K562 (cell line): Measurements from ENCODE around the gene ZNF692. TPM values are rescaled to one million over a fixed set of nuclear protein-coding genes. Genes with fewer than 3 reads are reported as not detected.

Experiments
- ATF1 ChIP-seq, 2 experiments: fragments of 450-650 bp in 1 of 2; IDR thresholded peaks; 2 replicates each; pipeline ENCODE4 v1.6.1; 2016; ENCODE audit warnings: missing compliant biosample characterization in 1 of 2, missing genetic modification characterization in 1 of 2
- ATF4 ChIP-seq: fragments of 450-650 bp; formaldehyde crosslinking; IDR thresholded peaks from 2 replicates; pipeline ENCODE4 v1.4.0; 2022; ENCODE audit warnings: mild to moderate bottlenecking, moderate library complexity
- ETV1 ChIP-seq: fragments of 450-650 bp; conservative IDR thresholded peaks from 2 replicates; pipeline ENCODE4 v1.6.1; 2016; ENCODE audit warnings: missing genetic modification characterization, control low read depth, low read depth, missing compliant biosample characterization
- KAT2B ChIP-seq: IDR thresholded peaks from one replicate; pipeline ENCODE4 v1.6.1; 2012; ENCODE audit warnings: low read depth, mild to moderate bottlenecking, control low read depth, inconsistent platforms, low read length, moderate library complexity
- KDM1A ChIP-seq, 2 experiments: fragments of 450-650 bp; IDR thresholded peaks; 2 replicates each; pipeline ENCODE4 v1.6.1; 2016; ENCODE audit warnings: mild to moderate bottlenecking in 2 of 2
- NFYB ChIP-seq: IDR thresholded peaks from 2 replicates; pipeline ENCODE4 v1.6.1; 2011; ENCODE audit warnings: mild to moderate bottlenecking, moderate library complexity; ENCODE audit not compliant: insufficient read length; ENCODE audit errors: extremely low read depth
- NR2C1 ChIP-seq, 2 experiments: fragments of 450-650 bp; IDR thresholded peaks; 2 replicates each; pipeline ENCODE4 v1.6.1; 2017; ENCODE audit warnings: mild to moderate bottlenecking in 2 of 2, antibody characterized with exemption in 1 of 2, inconsistent platforms in 1 of 2, missing compliant biosample characterization in 1 of 2, missing genetic modification characterization in 1 of 2
- RBM39 ChIP-seq: fragments of 200-400 bp; formaldehyde crosslinking; optimal IDR thresholded peaks from 2 replicates; pipeline ENCODE3; 2018; ENCODE audit warnings: low read depth, low read length
- TCF15 ChIP-seq: fragments of 250-450 bp; sonication (Bioruptor Pico); IDR thresholded peaks from 2 replicates; pipeline ENCODE4 v1.8.0; 2022; ENCODE audit warnings: moderate library complexity, mild to moderate bottlenecking, inconsistent platforms
- ZNF133 ChIP-seq: fragments of 250-450 bp; sonication (Bioruptor Pico); IDR thresholded peaks from 2 replicates; pipeline ENCODE4 v1.4.0; 2020; ENCODE audit warnings: mild to moderate bottlenecking
- ZNF707 ChIP-seq: fragments of 250-450 bp; sonication (Bioruptor Pico); conservative IDR thresholded peaks from 2 replicates; pipeline ENCODE4 v1.8.0; 2022; ENCODE audit warnings: inconsistent platforms, mild to moderate bottlenecking, moderate library complexity
- polyA plus RNA-seq, 8 experiments: library from polyadenylated mRNA; depleted of rRNA in 4 of 8; stranded (reverse) in 5 of 8; unstranded in 3 of 8; fragments of >200 nt; fragmentation: Nextera tagmentation in 2 of 8; fragmentation: Illumina TruSeq in 1 of 8; extraction: Ambion mirVana in 2 of 8; extraction: Trizol in 1 of 8; gene quantifications; 2 replicates each; pipeline versions ENCODE4 v1.2.1 to v1.2.3, GENCODE V29; 2011 to 2014; ENCODE audit warnings: inconsistent platforms in 1 of 8, missing spikeins in 1 of 8
- total RNA-seq, 7 experiments: library from RNA; depleted of rRNA in 6 of 7; stranded (reverse); fragments of >200 nt in 6 of 7; fragmentation: Illumina TruSeq in 2 of 7; extraction: Trizol in 2 of 7; gene quantifications; 2 replicates each; pipeline versions ENCODE4 v1.2.1 to v1.2.3, GENCODE V29; 2011 to 2021; ENCODE audit warnings: low replicate concordance in 1 of 7
- TF ChIP-seq, protein P1 (sequence below), 2 experiments: fragments of 450-650 bp in 1 of 2; IDR thresholded peaks; 2 replicates each; pipeline ENCODE4 v1.6.1; 2011 to 2017; ENCODE audit warnings: low read depth in 2 of 2, antibody characterized with exemption in 1 of 2, borderline replicate concordance in 1 of 2, low read length in 1 of 2, mild to moderate bottlenecking in 1 of 2, mixed read lengths in 1 of 2; ENCODE audit not compliant: control insufficient read depth in 1 of 2
- TF ChIP-seq, protein P2 (sequence below), 2 experiments: IDR thresholded peaks; 2 replicates each; pipeline ENCODE4 v1.6.1; 2011; ENCODE audit warnings: borderline replicate concordance in 1 of 2, control low read depth in 1 of 2, low read depth in 1 of 2, low read length in 1 of 2, mild to moderate bottlenecking in 1 of 2, mixed read lengths in 1 of 2, moderate library complexity in 1 of 2; ENCODE audit not compliant: insufficient read depth in 1 of 2, insufficient read length in 1 of 2, poor library complexity in 1 of 2, severe bottlenecking in 1 of 2; ENCODE audit errors: extremely low read depth in 1 of 2
- TF ChIP-seq, protein P3 (sequence below): fragments of 450-650 bp; conservative IDR thresholded peaks from 2 replicates; pipeline ENCODE4 v1.6.1; 2016; ENCODE audit warnings: missing genetic modification characterization, low read depth, mild to moderate bottlenecking, control low read depth, missing compliant biosample characterization

The ZNF692 gene
- total and polyA plus RNA-seq, 9 of the 15 experiments (the other 6 are each of a cell fraction or from before 2014, with no cell fraction given), result 8.4 to 143 (median 55.9) TPM

GRCh38 chr1:248858891-248859889, at the start of gene ZNF692 (continued):
- TF ChIP-seq, protein P1, sequence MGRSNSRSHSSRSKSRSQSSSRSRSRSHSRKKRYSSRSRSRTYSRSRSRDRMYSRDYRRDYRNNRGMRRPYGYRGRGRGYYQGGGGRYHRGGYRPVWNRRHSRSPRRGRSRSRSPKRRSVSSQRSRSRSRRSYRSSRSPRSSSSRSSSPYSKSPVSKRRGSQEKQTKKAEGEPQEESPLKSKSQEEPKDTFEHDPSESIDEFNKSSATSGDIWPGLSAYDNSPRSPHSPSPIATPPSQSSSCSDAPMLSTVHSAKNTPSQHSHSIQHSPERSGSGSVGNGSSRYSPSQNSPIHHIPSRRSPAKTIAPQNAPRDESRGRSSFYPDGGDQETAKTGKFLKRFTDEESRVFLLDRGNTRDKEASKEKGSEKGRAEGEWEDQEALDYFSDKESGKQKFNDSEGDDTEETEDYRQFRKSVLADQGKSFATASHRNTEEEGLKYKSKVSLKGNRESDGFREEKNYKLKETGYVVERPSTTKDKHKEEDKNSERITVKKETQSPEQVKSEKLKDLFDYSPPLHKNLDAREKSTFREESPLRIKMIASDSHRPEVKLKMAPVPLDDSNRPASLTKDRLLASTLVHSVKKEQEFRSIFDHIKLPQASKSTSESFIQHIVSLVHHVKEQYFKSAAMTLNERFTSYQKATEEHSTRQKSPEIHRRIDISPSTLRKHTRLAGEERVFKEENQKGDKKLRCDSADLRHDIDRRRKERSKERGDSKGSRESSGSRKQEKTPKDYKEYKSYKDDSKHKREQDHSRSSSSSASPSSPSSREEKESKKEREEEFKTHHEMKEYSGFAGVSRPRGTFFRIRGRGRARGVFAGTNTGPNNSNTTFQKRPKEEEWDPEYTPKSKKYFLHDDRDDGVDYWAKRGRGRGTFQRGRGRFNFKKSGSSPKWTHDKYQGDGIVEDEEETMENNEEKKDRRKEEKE (IDR thresholded peaks at IDR 0.05; ENCODE audit: borderline replicate concordance in 1 of 2, control insufficient read depth in 1 of 2, low read depth in 2 of 2, low read length in 1 of 2), result peak in 1 of 2 experiments; percentile 45; a peak in 1 of 4 replicates
- 0 out of 2 replicates have a peak, but pooled peaks have one; percentile 3 for TF ChIP-seq ZNF707
- peak; percentile 20; the same call in 1 of the 2 replicates for TF ChIP-seq ATF4
- TF ChIP-seq, protein P2, sequence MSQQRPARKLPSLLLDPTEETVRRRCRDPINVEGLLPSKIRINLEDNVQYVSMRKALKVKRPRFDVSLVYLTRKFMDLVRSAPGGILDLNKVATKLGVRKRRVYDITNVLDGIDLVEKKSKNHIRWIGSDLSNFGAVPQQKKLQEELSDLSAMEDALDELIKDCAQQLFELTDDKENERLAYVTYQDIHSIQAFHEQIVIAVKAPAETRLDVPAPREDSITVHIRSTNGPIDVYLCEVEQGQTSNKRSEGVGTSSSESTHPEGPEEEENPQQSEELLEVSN (IDR thresholded peaks at IDR 0.05; ENCODE audit: borderline replicate concordance in 1 of 2, extremely low read depth in 1 of 2, insufficient read depth in 1 of 2, insufficient read length in 1 of 2, low read depth in 1 of 2, low read length in 1 of 2, poor library complexity in 1 of 2, severe bottlenecking in 1 of 2), result peak; percentile 82 to 95
- TF ChIP-seq RBM39, result no peak
- TF ChIP-seq KDM1A (IDR thresholded peaks at IDR 0.05), result no peak
- peak; percentile 74 for TF ChIP-seq ETV1
- TF ChIP-seq ZNF133, result no peak
- TF ChIP-seq, protein P3, sequence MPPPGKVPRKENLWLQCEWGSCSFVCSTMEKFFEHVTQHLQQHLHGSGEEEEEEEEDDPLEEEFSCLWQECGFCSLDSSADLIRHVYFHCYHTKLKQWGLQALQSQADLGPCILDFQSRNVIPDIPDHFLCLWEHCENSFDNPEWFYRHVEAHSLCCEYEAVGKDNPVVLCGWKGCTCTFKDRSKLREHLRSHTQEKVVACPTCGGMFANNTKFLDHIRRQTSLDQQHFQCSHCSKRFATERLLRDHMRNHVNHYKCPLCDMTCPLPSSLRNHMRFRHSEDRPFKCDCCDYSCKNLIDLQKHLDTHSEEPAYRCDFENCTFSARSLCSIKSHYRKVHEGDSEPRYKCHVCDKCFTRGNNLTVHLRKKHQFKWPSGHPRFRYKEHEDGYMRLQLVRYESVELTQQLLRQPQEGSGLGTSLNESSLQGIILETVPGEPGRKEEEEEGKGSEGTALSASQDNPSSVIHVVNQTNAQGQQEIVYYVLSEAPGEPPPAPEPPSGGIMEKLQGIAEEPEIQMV, result peak; percentile 84
- TF ChIP-seq NR2C1 (IDR thresholded peaks at IDR 0.05), result no peak
- no peak; the same call in 1 of the 2 replicates for TF ChIP-seq NR2C1 (tag; IDR thresholded peaks at IDR 0.05)
- TF ChIP-seq TCF15 (CRISPR knock-in tag), result 0 out of 2 replicates have a peak, but pooled peaks have one; percentile 14
- no peak for TF ChIP-seq KAT2B
- TF ChIP-seq ATF1 (CRISPR knock-in tag; IDR thresholded peaks at IDR 0.05), result no peak
- peak; percentile 50; the same call in 1 of the 2 replicates for TF ChIP-seq ATF1 (tag; IDR thresholded peaks at IDR 0.05)
- TF ChIP-seq NFYB, result no peak
